Activated naive CD8-positive, alpha-beta T cell treated with anti-CD3 and anti-CD28 coated beads for 36 hours (primary cell): ENCODE measurements around the gene BHLHE40. TPM values are rescaled to one million over a fixed set of nuclear protein-coding genes. Genes with fewer than 3 reads are reported as not detected.

Experiments used
- DNase-seq: peaks from one replicate; pipeline ENCODE4 v3.0.0; 2021
- H3K27ac Mint-ChIP-seq: one replicate; pipeline ENCODE4 v1.8.0; 2022; ENCODE audit warnings: mild to moderate bottlenecking, moderate library complexity, mixed read lengths
- H3K27me3 Mint-ChIP-seq: one replicate; pipeline ENCODE4 v1.8.0; 2022; ENCODE audit warnings: mild to moderate bottlenecking, mixed read lengths
- H3K36me3 Mint-ChIP-seq: one replicate; pipeline ENCODE4 v1.8.0; 2021; ENCODE audit warnings: mild to moderate bottlenecking, mixed read lengths
- H3K4me1 Mint-ChIP-seq: one replicate; pipeline ENCODE4 v1.8.0; 2021; ENCODE audit warnings: mixed read lengths
- H3K4me3 Mint-ChIP-seq: one replicate; pipeline ENCODE4 v1.8.0; 2022; ENCODE audit warnings: mild to moderate bottlenecking, moderate library complexity, mixed read lengths
- H3K9me3 Mint-ChIP-seq: one replicate; pipeline ENCODE4 v1.8.0; 2022; ENCODE audit warnings: mixed read lengths
- total RNA-seq, 2 experiments: library from RNA; stranded (reverse); gene quantifications; one replicate each; pipeline ENCODE4 v1.2.3, GENCODE V29; 2021

Gene BHLHE40
- total RNA-seq, 2 experiments from 2014 or later, result 292 to 294 TPM

- no peaks in the 10 kb centered on the region for H3K36me3 Mint-ChIP-seq
- no peak overlapping the region for H3K27ac Mint-ChIP-seq
- H3K9me3 Mint-ChIP-seq, result no peaks in the 10 kb centered on the region
- no peak for DNase-seq
- no peaks in the 10 kb centered on the region for H3K27me3 Mint-ChIP-seq
- H3K4me1 Mint-ChIP-seq, result peaks cover 21% of the 10 kb centered on the region
- H3K4me3 Mint-ChIP-seq, result no peak overlapping the region
Measured at GRCh38 chr3:4996771-4997291, 17.6 kb downstream of the BHLHE40 start.

GRCh38 chr3:4997946-4998345, 18.7 kb downstream of the BHLHE40 start:
- DNase-seq, result no peak
- peaks cover 26% of the 10 kb centered on the region for H3K4me1 Mint-ChIP-seq
- H3K36me3 Mint-ChIP-seq, result no peaks in the 10 kb centered on the region
- no peaks in the 10 kb centered on the region for H3K9me3 Mint-ChIP-seq
- H3K27ac Mint-ChIP-seq, result no peak overlapping the region
- H3K27me3 Mint-ChIP-seq, result no peaks in the 10 kb centered on the region
- H3K4me3 Mint-ChIP-seq, result no peak overlapping the region

GRCh38 chr3:4999531-5000184, 20.4 kb downstream of the BHLHE40 start:
- DNase-seq, result no peak
- H3K27me3 Mint-ChIP-seq, result no peaks in the 10 kb centered on the region
- peaks cover 23% of the 10 kb centered on the region for H3K4me1 Mint-ChIP-seq
- H3K27ac Mint-ChIP-seq, result no peak overlapping the region
- H3K4me3 Mint-ChIP-seq, result no peak overlapping the region
- no peaks in the 10 kb centered on the region for H3K9me3 Mint-ChIP-seq
- H3K36me3 Mint-ChIP-seq, result no peaks in the 10 kb centered on the region

GRCh38 chr3:5001135-5001534, 21.9 kb downstream of the BHLHE40 start:
- no peaks in the 10 kb centered on the region for H3K9me3 Mint-ChIP-seq
- DNase-seq, result no peak
- H3K36me3 Mint-ChIP-seq, result no peaks in the 10 kb centered on the region
- H3K27ac Mint-ChIP-seq, result no peak overlapping the region
- peaks cover 23% of the 10 kb centered on the region for H3K4me1 Mint-ChIP-seq
- no peak overlapping the region for H3K4me3 Mint-ChIP-seq
- no peaks in the 10 kb centered on the region for H3K27me3 Mint-ChIP-seq

- H3K4me3 Mint-ChIP-seq, result no peak overlapping the region
- no peaks in the 10 kb centered on the region for H3K27me3 Mint-ChIP-seq
- no peaks in the 10 kb centered on the region for H3K9me3 Mint-ChIP-seq
- H3K36me3 Mint-ChIP-seq, result no peaks in the 10 kb centered on the region
- H3K4me1 Mint-ChIP-seq, result peaks cover 27% of the 10 kb centered on the region
- H3K27ac Mint-ChIP-seq, result no peak overlapping the region
- DNase-seq, result no peak
Measured at GRCh38 chr3:5001805-5002173, 22.6 kb downstream of the BHLHE40 start.

GRCh38 chr3:5002174-5002870, 23.1 kb downstream of the BHLHE40 start:
- no peak overlapping the region for H3K4me3 Mint-ChIP-seq
- H3K4me1 Mint-ChIP-seq, result peaks cover 29% of the 10 kb centered on the region

GRCh38 chr3:5002871-5003247, 23.6 kb downstream of the BHLHE40 start:
- Mint-ChIP-seq H3K9me3 (no peaks in the 10 kb centered on the region), H3K4me1 (peaks cover 29% of the 10 kb centered on the region), H3K27me3 (no peaks in the 10 kb centered on the region), H3K36me3 (no peaks in the 10 kb centered on the region), H3K4me3 (no peak overlapping the region), H3K27ac (no peak overlapping the region)
- no peak for DNase-seq

More at GRCh38 chr3:5002174-5002870, 23.1 kb downstream of the BHLHE40 start:
- no peaks in the 10 kb centered on the region for H3K36me3 Mint-ChIP-seq
- no peak for DNase-seq
- no peaks in the 10 kb centered on the region for H3K27me3 Mint-ChIP-seq
- no peak overlapping the region for H3K27ac Mint-ChIP-seq
- no peaks in the 10 kb centered on the region for H3K9me3 Mint-ChIP-seq

GRCh38 chr3:5004319-5005152, 25.3 kb downstream of the BHLHE40 start:
- no peak overlapping the region for H3K4me3 Mint-ChIP-seq
- no peak for DNase-seq
- H3K9me3 Mint-ChIP-seq, result no peaks in the 10 kb centered on the region
- no peaks in the 10 kb centered on the region for H3K27me3 Mint-ChIP-seq
- peak overlapping the region; percentile 30 for H3K27ac Mint-ChIP-seq
- no peaks in the 10 kb centered on the region for H3K36me3 Mint-ChIP-seq
- peaks cover 34% of the 10 kb centered on the region for H3K4me1 Mint-ChIP-seq

GRCh38 chr3:5005367-5005766, 26.1 kb downstream of the BHLHE40 start:
- no peaks in the 10 kb centered on the region for H3K27me3 Mint-ChIP-seq
- H3K27ac Mint-ChIP-seq, result no peak overlapping the region
- H3K9me3 Mint-ChIP-seq, result no peaks in the 10 kb centered on the region
- no peak for DNase-seq
- H3K36me3 Mint-ChIP-seq, result no peaks in the 10 kb centered on the region
- peaks cover 32% of the 10 kb centered on the region for H3K4me1 Mint-ChIP-seq
- no peak overlapping the region for H3K4me3 Mint-ChIP-seq

GRCh38 chr3:5006755-5007202, 27.5 kb downstream of the BHLHE40 start:
- Mint-ChIP-seq H3K36me3 (no peaks in the 10 kb centered on the region), H3K27ac (peak overlapping the region; percentile 78), H3K4me3 (peak overlapping the region; percentile 14), H3K27me3 (peaks cover 4% of the 10 kb centered on the region), H3K9me3 (no peaks in the 10 kb centered on the region), H3K4me1 (peaks cover 40% of the 10 kb centered on the region)
- peak; percentile 87 for DNase-seq

GRCh38 chr3:5007873-5008272, 28.6 kb downstream of the BHLHE40 start:
- DNase-seq, result no peak
- Mint-ChIP-seq H3K27ac (peak overlapping the region; percentile 78), H3K36me3 (no peaks in the 10 kb centered on the region), H3K4me3 (no peak overlapping the region), H3K27me3 (peaks cover 12% of the 10 kb centered on the region), H3K9me3 (no peaks in the 10 kb centered on the region), H3K4me1 (peaks cover 43% of the 10 kb centered on the region)

GRCh38 chr3:5009506-5010109, 30.4 kb downstream of the BHLHE40 start:
- Mint-ChIP-seq H3K36me3 (no peaks in the 10 kb centered on the region), H3K27ac (no peak overlapping the region), H3K4me3 (no peak overlapping the region), H3K27me3 (peaks cover 12% of the 10 kb centered on the region), H3K4me1 (peaks cover 54% of the 10 kb centered on the region), H3K9me3 (no peaks in the 10 kb centered on the region)
- no peak for DNase-seq

GRCh38 chr3:5010140-5010539, 30.9 kb downstream of the BHLHE40 start:
- no peak for DNase-seq
- H3K27ac Mint-ChIP-seq, result no peak overlapping the region
- H3K27me3 Mint-ChIP-seq, result peaks cover 12% of the 10 kb centered on the region
- no peak overlapping the region for H3K4me3 Mint-ChIP-seq
- H3K36me3 Mint-ChIP-seq, result no peaks in the 10 kb centered on the region
- no peaks in the 10 kb centered on the region for H3K9me3 Mint-ChIP-seq
- H3K4me1 Mint-ChIP-seq, result peaks cover 54% of the 10 kb centered on the region

- Mint-ChIP-seq H3K27ac (peak overlapping the region; percentile 85), H3K4me3 (no peak overlapping the region), H3K27me3 (peaks cover 12% of the 10 kb centered on the region), H3K9me3 (no peaks in the 10 kb centered on the region), H3K36me3 (no peaks in the 10 kb centered on the region), H3K4me1 (peaks cover 55% of the 10 kb centered on the region)
- no peak for DNase-seq
Measured at GRCh38 chr3:5010706-5011554, 31.7 kb downstream of the BHLHE40 start.
